Adrenal gland (tissue), 5 donors: ENCODE results near the gene INPP4A.

Experiments used
- CTCF ChIP-seq, 6 experiments: fragments of 450-650 bp in 4 of 6; fragments of 200-600 bp in 2 of 6; sonication (generic) in 1 of 6; IDR thresholded peaks; 1 replicate in 5 of 6; 2 replicates in 1 of 6; pipeline versions ENCODE4 v1.5.1 to v1.8.0; 2016 to 2021; ENCODE audit warnings: antibody characterized with exemption in 6 of 6, mild to moderate bottlenecking in 2 of 6, moderate library complexity in 1 of 6
- POLR2A ChIP-seq, 2 donors: fragments of 450-650 bp; IDR thresholded peaks; one replicate each; pipeline ENCODE4 v1.6.1; 2017; ENCODE audit warnings: antibody characterized with exemption in 2 of 2, mild to moderate bottlenecking in 2 of 2, moderate library complexity in 1 of 2
- donor health status: DM: no; HTN: no; CAD: no.

- no peak for TF ChIP-seq CTCF (IDR thresholded peaks at IDR 0.05)
- TF ChIP-seq POLR2A (IDR thresholded peaks at IDR 0.05) = no peak
Observed at GRCh38 chr2:98498703-98499440, 54.2 kb downstream of the INPP4A start.
